ENCODE data around the gene PPP3CA. TPM values are rescaled to one million over a fixed set of nuclear protein-coding genes. Genes with fewer than 3 reads are reported as not detected.

Gene PPP3CA
- total and polyA plus RNA-seq, 2 of the 8 experiments (the other 6 are each of a cell fraction or from before 2014, with no cell fraction given), result 7.9 to 35.0 TPM

GRCh38 chr4:101337688-101338087 lies 9.6 kb downstream of the PPP3CA start:
- no peak for FAIRE-seq
- CTCF ChIA-PET (ENCODE audit: partially characterized antibody), result interaction anchor here (1.9 kb wide), 1 partner anchor 10 kb away, joined by 5 read pairs; no protein-coding TSS in a partner anchor
- no peak overlapping the region for H3K23ac ChIP-seq (ENCODE audit: insufficient read length)

More at GRCh38 chr4:101337688-101338087, 9.6 kb downstream of the PPP3CA start:
- H4K91ac ChIP-seq (replicated peaks; ENCODE audit: insufficient read length, low read length), result no peak overlapping the region
- H3K18ac ChIP-seq (ENCODE audit: extremely low read depth, low read length), result no peak overlapping the region
- H3K4me1 ChIP-seq (replicated peaks in 1 of 4; ENCODE audit: control insufficient read depth in 3 of 4, insufficient read depth in 4 of 4, low read length in 3 of 4), result no peaks in the 10 kb centered on the region; a peak in 2 of 7 replicates
- H2BK20ac ChIP-seq (ENCODE audit: low read length), result no peak overlapping the region
- no peak overlapping the region for H3K14ac ChIP-seq (ENCODE audit: insufficient read length)
- H3K27me3 ChIP-seq (replicated peaks in 1 of 4; ENCODE audit: control insufficient read depth in 3 of 4, extremely low read depth in 1 of 4, insufficient read depth in 3 of 4, low read length in 3 of 4), result no peaks in the 10 kb centered on the region
- TF ChIP-seq SIN3A (conservative IDR thresholded peaks at IDR 0.05 in 1 of 2, IDR thresholded peaks at IDR 0.05 in 1 of 2; ENCODE audit: low read depth in 1 of 2, low read length in 2 of 2) (no peak), NANOG (IDR thresholded peaks at IDR 0.05; ENCODE audit: insufficient read depth, low read depth, low read length, poor library complexity, severe bottlenecking) (no peak), CEBPB (IDR thresholded peaks at IDR 0.05; ENCODE audit: low read depth, low read length) (no peak), HDAC2 (IDR thresholded peaks at IDR 0.05; ENCODE audit: borderline replicate concordance in 1 of 2, low read depth in 2 of 2, low read length in 2 of 2) (no peak)
- no peaks in the 10 kb centered on the region for H3K9me3 ChIP-seq (ENCODE audit: insufficient read depth in 2 of 2, low read depth in 1 of 2, low read length in 1 of 2)
- 94% methylated on average over 4 of the region's 4 CpGs; no CpG with 5 or more reads in 1 of the 2 experiments for WGBS, 2 experiments (ENCODE audit: extremely low coverage in 1 of 2, insufficient coverage in 1 of 2, insufficient read length in 1 of 2, insufficient replicate concordance in 2 of 2, low coverage in 1 of 2, low lambda C conversion rate in 2 of 2, missing lambda C conversion rate in 1 of 2)
- H2BK15ac ChIP-seq (ENCODE audit: low read length), result no peak overlapping the region
- H2AFZ ChIP-seq (ENCODE audit: low read length), result no peak overlapping the region
- no peak overlapping the region for H4K8ac ChIP-seq (ENCODE audit: extremely low read depth, insufficient read depth, low read length)
- H3K56ac ChIP-seq (replicated peaks; ENCODE audit: insufficient read length, low read depth, low read length), result no peak overlapping the region
- no peak overlapping the region for H2BK120ac ChIP-seq (replicated peaks; ENCODE audit: low read depth, low read length)
- no peak overlapping the region for H2BK5ac ChIP-seq (ENCODE audit: low read depth, low read length)
- no peak overlapping the region for H3K9ac ChIP-seq (replicated peaks in 1 of 4; ENCODE audit: extremely low read depth in 1 of 4, low read depth in 3 of 4, low read length in 3 of 4)
- H2BK12ac ChIP-seq (ENCODE audit: low read depth, low read length), result no peak overlapping the region
- no peaks in the 10 kb centered on the region for H3K23me2 ChIP-seq (ENCODE audit: low read depth, low read length)
- H3K79me1 ChIP-seq (ENCODE audit: low read depth, low read length), result no peaks in the 10 kb centered on the region; the same call in 1 of the 2 replicates
- H3K36me3 ChIP-seq (ENCODE audit: control insufficient read depth in 2 of 4, insufficient read depth in 4 of 4, low read length in 3 of 4), result no peaks in the 10 kb centered on the region
- H3K4me3 ChIP-seq (ENCODE audit: extremely low read depth in 1 of 4, insufficient read depth in 2 of 4, low read depth in 3 of 4, low read length in 4 of 4), result no peak overlapping the region
- H3K27ac ChIP-seq (ENCODE audit: low read depth, low read length), result no peak overlapping the region
- POLR2A ChIA-PET (ENCODE audit: partially characterized antibody), result no interaction called here
- no peak for DNase-seq (ENCODE audit: low read depth in 1 of 2, low spot score in 2 of 2)
- H4K5ac ChIP-seq (ENCODE audit: insufficient read length, low read depth, low read length), result no peak overlapping the region
- H3K4ac ChIP-seq (replicated peaks; ENCODE audit: insufficient read length, low read depth, low read length), result no peak overlapping the region
- H2AK5ac ChIP-seq (ENCODE audit: low read depth, low read length), result no peak overlapping the region
- H4K20me1 ChIP-seq (replicated peaks in 1 of 2; ENCODE audit: control insufficient read depth in 1 of 2, insufficient read depth in 2 of 2, low read length in 2 of 2), result peaks cover 0 to under 1% of the 10 kb centered on the region in 2 experiments
- peaks cover 0 to 73% of the 10 kb centered on the region in 2 experiments; a peak in 2 of 4 replicates for H3K79me2 ChIP-seq (ENCODE audit: control insufficient read depth in 1 of 2, insufficient read depth in 2 of 2, low read length in 2 of 2)
- no peak overlapping the region for H3K4me2 ChIP-seq (ENCODE audit: insufficient read depth in 1 of 2, low read depth in 2 of 2, low read length in 2 of 2)

All from H1 (cell line).